Rectal smooth muscle tissue (tissue), 1 donor: ENCODE data around the gene GPC3.
"Not testable (repeated sequence)": the region's sequence is repeated elsewhere in the genome, so short reads cannot be mapped to it uniquely, and the experiment has no call there.

Source experiments
- H3K27ac ChIP-seq: one replicate; pipeline ENCODE4 v1.7.0; 2013; ENCODE audit warnings: low read depth, low read length, inconsistent platforms
- H3K27me3 ChIP-seq: one replicate; pipeline ENCODE4 v1.7.0; 2013; ENCODE audit warnings: low read length; ENCODE audit not compliant: control insufficient read depth, insufficient read depth
- H3K36me3 ChIP-seq: one replicate; pipeline ENCODE4 v1.7.0; 2013; ENCODE audit warnings: low read length; ENCODE audit not compliant: control insufficient read depth, insufficient read depth
- H3K4me1 ChIP-seq: one replicate; pipeline ENCODE4 v1.7.0; 2013; ENCODE audit warnings: low read length; ENCODE audit not compliant: control insufficient read depth, insufficient read depth
- H3K4me3 ChIP-seq: one replicate; pipeline ENCODE4 v1.7.0; 2013; ENCODE audit warnings: low read length
- H3K9ac ChIP-seq: one replicate; pipeline ENCODE4 v1.7.0; 2013; ENCODE audit warnings: low read length

GPC3 gene

GRCh38 chrX:134010690-134011089, 25.3 kb upstream of the GPC3 start:
- no peaks in the 10 kb centered on the region for H3K4me1 ChIP-seq

GRCh38 chrX:134007716-134008115, 22.3 kb upstream of the GPC3 start:
- Histone ChIP-seq H3K36me3 (no peaks in the 10 kb centered on the region), H3K27me3 (no peaks in the 10 kb centered on the region), H3K9ac (no peak overlapping the region), H3K4me3 (no peak overlapping the region), H3K4me1 (no peaks in the 10 kb centered on the region), H3K27ac (no peak overlapping the region)

More at GRCh38 chrX:134010690-134011089, 25.3 kb upstream of the GPC3 start:
- H3K36me3 ChIP-seq: no peaks in the 10 kb centered on the region
- no peak overlapping the region for H3K4me3 ChIP-seq
- no peaks in the 10 kb centered on the region for H3K27me3 ChIP-seq
- H3K27ac ChIP-seq: no peak overlapping the region
- no peak overlapping the region for H3K9ac ChIP-seq

GRCh38 chrX:134006484-134007161, 21.2 kb upstream of the GPC3 start:
- no peaks in the 10 kb centered on the region for H3K27me3 ChIP-seq
- no peak overlapping the region for H3K27ac ChIP-seq
- H3K4me3 ChIP-seq: no peak overlapping the region
- H3K4me1 ChIP-seq: no peaks in the 10 kb centered on the region
- H3K36me3 ChIP-seq: no peaks in the 10 kb centered on the region
- no peak overlapping the region for H3K9ac ChIP-seq

- Histone ChIP-seq H3K4me1 (no peaks in the 10 kb centered on the region), H3K36me3 (no peaks in the 10 kb centered on the region), H3K4me3 (no peak overlapping the region), H3K27me3 (no peaks in the 10 kb centered on the region), H3K9ac (no peak overlapping the region), H3K27ac (no peak overlapping the region)
These were observed 18.7 kb upstream of the GPC3 start for GRCh38 chrX:134004084-134004483.

- Histone ChIP-seq H3K27ac (no peak overlapping the region), H3K36me3 (no peaks in the 10 kb centered on the region), H3K9ac (no peak overlapping the region), H3K27me3 (no peaks in the 10 kb centered on the region), H3K4me1 (no peaks in the 10 kb centered on the region), H3K4me3 (no peak overlapping the region)
These were observed 17.7 kb upstream of the GPC3 start for GRCh38 chrX:134002921-134003615.

GRCh38 chrX:134000260-134001245, 15.2 kb upstream of the GPC3 start:
- no peaks in the 10 kb centered on the region for H3K36me3 ChIP-seq
- no peaks in the 10 kb centered on the region for H3K4me1 ChIP-seq
- no peak overlapping the region for H3K27ac ChIP-seq
- no peak overlapping the region for H3K4me3 ChIP-seq
- H3K27me3 ChIP-seq: no peaks in the 10 kb centered on the region
- H3K9ac ChIP-seq: no peak overlapping the region

GRCh38 chrX:133999031-133999705, 13.8 kb upstream of the GPC3 start:
- Histone ChIP-seq H3K36me3 (no peaks in the 10 kb centered on the region), H3K27me3 (no peaks in the 10 kb centered on the region), H3K4me1 (no peaks in the 10 kb centered on the region), H3K9ac (no peak overlapping the region), H3K4me3 (no peak overlapping the region), H3K27ac (no peak overlapping the region)

- H3K36me3 ChIP-seq: no peaks in the 10 kb centered on the region
- H3K9ac ChIP-seq: no peak overlapping the region
These were observed 10.4 kb upstream of the GPC3 start for GRCh38 chrX:133995759-133996158.

GRCh38 chrX:133994576-133994975, 9.2 kb upstream of the GPC3 start:
- Histone ChIP-seq H3K9ac (no peak overlapping the region), H3K27ac (no peak overlapping the region), H3K4me3 (no peak overlapping the region), H3K36me3 (no peaks in the 10 kb centered on the region), H3K4me1 (no peaks in the 10 kb centered on the region), H3K27me3 (no peaks in the 10 kb centered on the region)

More at GRCh38 chrX:133995759-133996158, 10.4 kb upstream of the GPC3 start:
- H3K4me1 ChIP-seq: no peaks in the 10 kb centered on the region
- H3K27ac ChIP-seq: no peak overlapping the region
- H3K27me3 ChIP-seq: no peaks in the 10 kb centered on the region
- H3K4me3 ChIP-seq: no peak overlapping the region

- no peak overlapping the region for H3K27ac ChIP-seq
- H3K36me3 ChIP-seq: no peaks in the 10 kb centered on the region
- no peak overlapping the region for H3K9ac ChIP-seq
- no peak overlapping the region for H3K4me3 ChIP-seq
- H3K27me3 ChIP-seq: no peaks in the 10 kb centered on the region
- H3K4me1 ChIP-seq: no peaks in the 10 kb centered on the region
These were observed 7.5 kb upstream of the GPC3 start for GRCh38 chrX:133992882-133993281.

GRCh38 chrX:133991814-133992213, 6.4 kb upstream of the GPC3 start:
- no peaks in the 10 kb centered on the region for H3K27me3 ChIP-seq
- no peak overlapping the region for H3K9ac ChIP-seq
- no peak overlapping the region for H3K27ac ChIP-seq
- no peaks in the 10 kb centered on the region for H3K4me1 ChIP-seq
- no peaks in the 10 kb centered on the region for H3K36me3 ChIP-seq
- no peak overlapping the region for H3K4me3 ChIP-seq

- not testable (repeated sequence) for H3K27ac ChIP-seq, H3K36me3 ChIP-seq, H3K27me3 ChIP-seq
These were observed 5.7 kb upstream of the GPC3 start for GRCh38 chrX:133991057-133991456.

More at GRCh38 chrX:133991057-133991456, 5.7 kb upstream of the GPC3 start:
- not testable (repeated sequence) for H3K4me3 ChIP-seq, H3K9ac ChIP-seq, H3K4me1 ChIP-seq
